GM20000 (cell line): Measurements from ENCODE around the gene LRMDA.

ENCODE experiments used
- DNase-seq: peaks from one replicate; pipeline ENCODE4 v3.0.0; 2012; ENCODE audit warnings: low spot score
- TF ChIP-seq, protein P1 (sequence below): IDR thresholded peaks from 2 replicates; pipeline ENCODE4 v1.5.1; 2012; ENCODE audit warnings: mild to moderate bottlenecking, control low read depth; ENCODE audit errors: extremely low read depth, missing control alignments

The LRMDA gene

DNA sequence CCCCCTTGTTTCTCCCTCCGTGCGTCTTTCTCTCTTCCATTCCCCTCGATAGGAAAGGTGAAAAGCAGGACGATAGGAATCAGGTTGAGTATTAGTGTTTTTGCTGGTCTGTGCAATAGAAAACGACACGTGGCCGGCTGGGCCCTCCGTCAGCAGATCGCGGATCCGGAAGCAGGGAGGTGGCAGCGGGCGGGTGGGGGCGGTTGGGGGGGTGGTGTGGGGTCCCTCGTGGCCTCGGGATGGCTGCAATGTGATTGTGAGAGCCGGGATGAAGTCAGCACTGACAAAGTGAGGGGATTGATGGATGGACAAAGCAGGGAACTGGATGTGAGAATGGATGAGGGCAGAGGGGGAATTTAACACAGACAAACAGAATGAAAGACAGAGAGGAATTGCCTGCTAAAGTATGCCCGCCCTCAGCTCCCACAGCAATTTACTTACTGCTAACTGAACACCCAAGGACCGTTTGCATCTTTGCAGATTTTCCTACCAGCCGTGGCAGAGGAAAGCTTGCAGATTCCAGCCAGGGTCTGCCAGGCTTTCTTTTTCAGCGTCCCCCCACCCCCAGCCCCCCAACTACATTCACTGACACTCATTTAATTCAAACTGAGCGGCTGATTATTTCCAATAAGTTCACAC, 280.9 kb downstream of the LRMDA start:
- TF ChIP-seq, protein P1, sequence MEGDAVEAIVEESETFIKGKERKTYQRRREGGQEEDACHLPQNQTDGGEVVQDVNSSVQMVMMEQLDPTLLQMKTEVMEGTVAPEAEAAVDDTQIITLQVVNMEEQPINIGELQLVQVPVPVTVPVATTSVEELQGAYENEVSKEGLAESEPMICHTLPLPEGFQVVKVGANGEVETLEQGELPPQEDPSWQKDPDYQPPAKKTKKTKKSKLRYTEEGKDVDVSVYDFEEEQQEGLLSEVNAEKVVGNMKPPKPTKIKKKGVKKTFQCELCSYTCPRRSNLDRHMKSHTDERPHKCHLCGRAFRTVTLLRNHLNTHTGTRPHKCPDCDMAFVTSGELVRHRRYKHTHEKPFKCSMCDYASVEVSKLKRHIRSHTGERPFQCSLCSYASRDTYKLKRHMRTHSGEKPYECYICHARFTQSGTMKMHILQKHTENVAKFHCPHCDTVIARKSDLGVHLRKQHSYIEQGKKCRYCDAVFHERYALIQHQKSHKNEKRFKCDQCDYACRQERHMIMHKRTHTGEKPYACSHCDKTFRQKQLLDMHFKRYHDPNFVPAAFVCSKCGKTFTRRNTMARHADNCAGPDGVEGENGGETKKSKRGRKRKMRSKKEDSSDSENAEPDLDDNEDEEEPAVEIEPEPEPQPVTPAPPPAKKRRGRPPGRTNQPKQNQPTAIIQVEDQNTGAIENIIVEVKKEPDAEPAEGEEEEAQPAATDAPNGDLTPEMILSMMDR, result no peak
- DNase-seq, result no peak

DNA sequence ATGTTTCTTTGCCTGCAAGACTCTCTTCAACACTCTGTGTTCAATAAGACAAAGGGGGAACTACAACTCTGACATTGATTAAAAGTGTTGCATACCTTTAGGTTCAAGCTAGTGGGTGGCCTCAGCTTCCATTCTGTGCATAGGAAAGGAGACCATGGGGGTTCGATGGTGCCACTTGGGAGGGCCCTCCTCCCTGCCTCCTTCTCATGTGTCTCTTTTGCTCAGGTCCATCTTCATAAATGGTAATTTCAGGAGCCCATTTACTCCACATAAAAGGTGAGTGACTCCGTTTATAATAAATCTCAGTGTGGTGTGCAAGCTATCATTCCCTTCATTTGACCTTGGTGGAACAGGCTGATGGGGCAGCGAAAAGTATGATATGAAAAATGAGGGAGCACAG, 285.1 kb downstream of the LRMDA start:
- TF ChIP-seq, protein P1, result no peak

GRCh38 chr10:75717126-75717916, 285.9 kb downstream of the LRMDA start:
- DNase-seq, result no peak
- TF ChIP-seq, protein P1, result no peak

More for the DNA sequence above, 285.1 kb downstream of the LRMDA start:
- DNase-seq, result no peak

DNA sequence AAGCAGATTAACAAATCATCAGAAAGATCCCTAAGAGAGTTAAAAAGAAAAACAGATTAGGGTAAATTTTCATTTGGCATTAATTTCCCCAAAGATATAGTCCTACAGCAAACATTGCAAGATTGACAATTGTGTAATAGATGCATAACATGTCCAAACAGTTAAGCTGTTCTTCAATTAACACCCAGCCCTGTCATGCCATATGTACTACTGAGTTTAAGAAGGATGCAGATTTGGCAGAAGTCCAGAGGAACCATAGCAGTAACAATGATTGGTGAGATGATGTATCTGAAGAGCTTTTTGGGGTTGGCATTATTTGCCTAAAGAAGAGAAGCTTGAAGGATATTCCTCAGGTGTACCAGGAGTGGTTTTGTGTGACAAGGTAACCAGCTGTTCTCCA, 287.6 kb downstream of the LRMDA start:
- TF ChIP-seq, protein P1, result no peak
- DNase-seq, result no peak

DNA sequence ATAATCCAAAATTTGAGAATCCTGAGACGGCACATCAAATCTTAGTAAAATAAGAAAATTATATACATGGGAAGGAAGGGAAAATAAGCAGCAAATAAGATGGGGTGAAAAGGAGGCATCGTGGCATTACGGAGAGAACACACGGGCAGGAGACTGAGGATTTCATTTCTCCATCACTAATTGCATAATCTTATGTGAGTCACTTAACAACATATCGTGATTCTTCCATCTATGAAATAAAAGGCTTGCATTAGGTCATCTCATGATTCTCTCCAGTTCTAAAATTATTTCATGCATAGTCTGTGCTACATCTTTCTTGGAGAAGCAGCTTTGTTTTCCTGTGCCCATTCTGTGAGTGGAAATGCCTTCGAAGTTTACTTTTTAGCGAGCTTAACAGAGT, 288.7 kb downstream of the LRMDA start:
- TF ChIP-seq, protein P1, result no peak
- DNase-seq, result no peak

DNA sequence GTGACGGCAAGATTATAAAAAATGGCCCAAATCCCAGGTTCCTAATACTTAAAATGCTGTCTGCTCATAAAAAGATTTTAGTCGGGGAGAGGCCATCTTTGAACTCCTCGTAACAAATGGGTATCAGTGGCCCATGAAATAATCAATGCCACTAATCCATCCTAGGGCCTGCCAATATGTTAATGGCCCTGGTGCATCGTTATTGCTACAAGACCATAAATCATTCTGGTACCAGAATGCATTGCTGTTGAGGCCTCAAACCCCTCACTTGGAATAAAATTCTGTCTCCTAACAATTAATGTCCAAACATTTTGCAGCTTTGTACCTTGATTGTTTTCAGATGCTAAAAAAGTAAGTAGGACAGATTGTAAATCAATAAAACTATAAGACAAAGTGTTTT, 290.6 kb downstream of the LRMDA start:
- DNase-seq, result no peak
- TF ChIP-seq, protein P1, result no peak

GRCh38 chr10:75722609-75723008, 291.2 kb downstream of the LRMDA start:
- TF ChIP-seq, protein P1, result no peak
- no peak for DNase-seq
